Measurements from ENCODE around the gene LDLRAD4.

LDLRAD4 gene

GRCh38 chr18:13382954-13383827 lies 164.6 kb downstream of the LDLRAD4 start:
- no peak for DNase-seq (ENCODE audit: extremely low spot score)
- ChIA-PET CTCF (no interaction called here), POLR2A (no interaction called here)
- TF ChIP-seq ZNF384 (IDR thresholded peaks at IDR 0.05), result no peak
- no peak for TF ChIP-seq NFRKB (IDR thresholded peaks at IDR 0.05)
- no peak for TF ChIP-seq L3MBTL2 (conservative IDR thresholded peaks at IDR 0.05)
- TF ChIP-seq FOXM1 (IDR thresholded peaks at IDR 0.05; ENCODE audit: borderline replicate concordance), result no peak
- no peak for TF ChIP-seq ARNT (IDR thresholded peaks at IDR 0.05)
- TF ChIP-seq TARDBP (IDR thresholded peaks at IDR 0.05), result no peak
- TF ChIP-seq PKNOX1 (IDR thresholded peaks at IDR 0.05), result no peak

GRCh38 chr18:13386891-13387801 lies 168.6 kb downstream of the LDLRAD4 start:
- no peak for TF ChIP-seq TARDBP (IDR thresholded peaks at IDR 0.05)
- no peak for TF ChIP-seq PKNOX1 (IDR thresholded peaks at IDR 0.05)
- no peak for TF ChIP-seq NFRKB (IDR thresholded peaks at IDR 0.05)
- no peak for TF ChIP-seq FOXM1 (IDR thresholded peaks at IDR 0.05; ENCODE audit: borderline replicate concordance)
- ChIA-PET CTCF (interaction anchor here (0.7 kb wide), 1 partner anchor 59 kb away, joined by 4 read pairs; no protein-coding TSS in a partner anchor), POLR2A (no interaction called here)

GRCh38 chr18:13387855-13388548 lies 169.4 kb downstream of the LDLRAD4 start:
- DNase-seq (ENCODE audit: extremely low spot score), result no peak
- ChIA-PET POLR2A (no interaction called here), CTCF (no interaction called here)
- TF ChIP-seq FOXM1 (IDR thresholded peaks at IDR 0.05; ENCODE audit: borderline replicate concordance) (no peak), PKNOX1 (IDR thresholded peaks at IDR 0.05) (no peak), CTBP1 (IDR thresholded peaks at IDR 0.05; ENCODE audit: borderline replicate concordance) (no peak), HDGF (IDR thresholded peaks at IDR 0.05; ENCODE audit: borderline replicate concordance) (no peak), L3MBTL2 (conservative IDR thresholded peaks at IDR 0.05) (no peak), LEF1 (IDR thresholded peaks at IDR 0.05; ENCODE audit: borderline replicate concordance) (no peak), NFRKB (IDR thresholded peaks at IDR 0.05) (no peak), FOXA1 (IDR thresholded peaks at IDR 0.05) (no peak), FOXK2 (IDR thresholded peaks at IDR 0.05) (no peak)

More at GRCh38 chr18:13386891-13387801, 168.6 kb downstream of the LDLRAD4 start:
- DNase-seq (ENCODE audit: extremely low spot score), result no peak

GRCh38 chr18:13388586-13389490 lies 170.3 kb downstream of the LDLRAD4 start:
- no peak for DNase-seq (ENCODE audit: extremely low spot score)
- CTCF ChIA-PET, result no interaction called here
- POLR2A ChIA-PET, result no interaction called here
- TF ChIP-seq FOXM1 (IDR thresholded peaks at IDR 0.05; ENCODE audit: borderline replicate concordance) (no peak), FOXA1 (IDR thresholded peaks at IDR 0.05) (no peak), FOXK2 (IDR thresholded peaks at IDR 0.05) (no peak), SUZ12 (IDR thresholded peaks at IDR 0.05) (no peak), SP1 (IDR thresholded peaks at IDR 0.05) (no peak), ELF4 (IDR thresholded peaks at IDR 0.05) (no peak), BHLHE40 (IDR thresholded peaks at IDR 0.05; ENCODE audit: borderline replicate concordance) (no peak), LEF1 (IDR thresholded peaks at IDR 0.05; ENCODE audit: borderline replicate concordance) (no peak), NFRKB (IDR thresholded peaks at IDR 0.05) (no peak), HDGF (IDR thresholded peaks at IDR 0.05; ENCODE audit: borderline replicate concordance) (no peak), CTBP1 (IDR thresholded peaks at IDR 0.05; ENCODE audit: borderline replicate concordance) (no peak), TARDBP (IDR thresholded peaks at IDR 0.05) (no peak), ARNT (IDR thresholded peaks at IDR 0.05) (no peak), PKNOX1 (IDR thresholded peaks at IDR 0.05) (no peak), ZNF384 (IDR thresholded peaks at IDR 0.05) (no peak), L3MBTL2 (conservative IDR thresholded peaks at IDR 0.05) (no peak)

All from HEK293T (cell line).